Neuronal stem cell (in vitro differentiated cells): ENCODE measurements around the gene TMEM97.
"Not testable (repeated sequence)": the region's sequence is repeated elsewhere in the genome, so short reads cannot be mapped to it uniquely, and the experiment has no call there.

Experiments
- DNase-seq: peaks from one replicate; pipeline ENCODE4 v3.0.0-alpha.2; 2013; ENCODE audit warnings: low spot score
- H2AFZ ChIP-seq: one replicate; pipeline ENCODE4 v1.6.1; 2013; ENCODE audit warnings: mild to moderate bottlenecking, low read length, inconsistent platforms
- H2AK5ac ChIP-seq: 2 replicates; pipeline ENCODE4 v1.6.1; 2013; ENCODE audit warnings: low read depth, mild to moderate bottlenecking, inconsistent platforms, low read length, moderate library complexity, mixed read lengths
- H2BK120ac ChIP-seq: 2 replicates; pipeline ENCODE4 v1.6.1; 2013; ENCODE audit warnings: low read depth, mild to moderate bottlenecking, inconsistent platforms, low read length, moderate library complexity, mixed read lengths
- H2BK12ac ChIP-seq: one replicate; pipeline ENCODE4 v1.6.1; 2013; ENCODE audit warnings: low read length, inconsistent platforms
- H2BK15ac ChIP-seq: 2 replicates; pipeline ENCODE4 v1.6.1; 2013; ENCODE audit warnings: mild to moderate bottlenecking, low read length, inconsistent platforms, mixed read lengths
- H2BK5ac ChIP-seq: one replicate; pipeline ENCODE4 v1.6.1; 2013; ENCODE audit warnings: inconsistent platforms, mild to moderate bottlenecking, low read length, moderate library complexity
- H3K14ac ChIP-seq: one replicate; pipeline ENCODE4 v1.6.1; 2013; ENCODE audit warnings: low read length, inconsistent platforms
- H3K18ac ChIP-seq: 2 replicates; pipeline ENCODE4 v1.6.1; 2013; ENCODE audit warnings: low read length, inconsistent platforms
- H3K23ac ChIP-seq: 2 replicates; pipeline ENCODE4 v1.6.1; 2013; ENCODE audit warnings: low read depth, mild to moderate bottlenecking, mixed read lengths, low read length, inconsistent platforms; ENCODE audit not compliant: poor library complexity
- H3K27ac ChIP-seq: replicated peaks from 3 replicates; pipeline ENCODE4 v1.5.1; 2013; ENCODE audit warnings: low read length, inconsistent platforms
- H3K27me3 ChIP-seq, 3 experiments: 2 replicates each; pipeline ENCODE4 v1.6.1; 2013; ENCODE audit warnings: low read length in 3 of 3, mild to moderate bottlenecking in 2 of 3, inconsistent platforms in 1 of 3, low read depth in 1 of 3, mixed read lengths in 1 of 3, moderate library complexity in 1 of 3; ENCODE audit not compliant: control insufficient read depth in 3 of 3, insufficient read depth in 3 of 3
- H3K36me3 ChIP-seq, 2 donors: replicated peaks in 1 of 2; 2 replicates each; pipeline ENCODE4 v1.6.1; 2013; ENCODE audit warnings: low read length in 2 of 2; ENCODE audit not compliant: control insufficient read depth in 2 of 2, insufficient read depth in 2 of 2
- H3K4ac ChIP-seq: 2 replicates; pipeline ENCODE4 v1.6.1; 2013; ENCODE audit warnings: inconsistent platforms, mild to moderate bottlenecking, low read length, moderate library complexity
- H3K4me1 ChIP-seq, 2 donors: 1 replicate in 1 of 2; 2 replicates in 1 of 2; pipeline ENCODE4 v1.6.1; 2013; ENCODE audit warnings: low read length in 2 of 2, low read depth in 1 of 2; ENCODE audit not compliant: control insufficient read depth in 2 of 2, insufficient read depth in 1 of 2
- H3K4me2 ChIP-seq: one replicate; pipeline ENCODE4 v1.6.1; 2013; ENCODE audit warnings: mild to moderate bottlenecking, low read length, inconsistent platforms; ENCODE audit not compliant: insufficient read depth, poor library complexity, severe bottlenecking
- H3K4me3 ChIP-seq, 2 donors: 2 replicates each; pipeline ENCODE4 v1.5.1; 2013; ENCODE audit warnings: low read length in 2 of 2, mild to moderate bottlenecking in 2 of 2, inconsistent platforms in 1 of 2, moderate library complexity in 1 of 2
- H3K79me1 ChIP-seq: one replicate; pipeline ENCODE4 v1.6.1; 2013; ENCODE audit warnings: low read depth, mild to moderate bottlenecking, inconsistent platforms, low read length, moderate library complexity
- H3K9ac ChIP-seq: one replicate; pipeline ENCODE4 v1.6.1; 2013; ENCODE audit warnings: mild to moderate bottlenecking, low read depth, low read length, inconsistent platforms; ENCODE audit not compliant: poor library complexity
- H3K9me3 ChIP-seq, 2 donors: replicated peaks in 1 of 2; 2 replicates each; pipeline versions ENCODE3 to v1.6.1; 2013; ENCODE audit warnings: low read length in 2 of 2, mild to moderate bottlenecking in 2 of 2, inconsistent platforms in 1 of 2, low read depth in 1 of 2, mixed read lengths in 1 of 2, moderate library complexity in 1 of 2; ENCODE audit not compliant: control insufficient read depth in 2 of 2, insufficient read depth in 1 of 2
- H4K8ac ChIP-seq: one replicate; pipeline ENCODE4 v1.6.1; 2013; ENCODE audit warnings: low read depth, mild to moderate bottlenecking, inconsistent platforms, low read length, moderate library complexity
- H4K91ac ChIP-seq: one replicate; pipeline ENCODE4 v1.6.1; 2013; ENCODE audit warnings: low read length, low read depth, mild to moderate bottlenecking, inconsistent platforms; ENCODE audit not compliant: poor library complexity
- WGBS, 2 donors: extraction: QIAGEN DNeasy Blood & Tissue Kit; methylation state at CpG; one replicate each; pipeline ENCODE4 v1.1.7; 2013; ENCODE audit warnings: missing lambda C conversion rate in 2 of 2, mixed read lengths in 1 of 2; ENCODE audit not compliant: insufficient read length in 2 of 2, insufficient replicate concordance in 1 of 2; ENCODE audit errors: extremely low coverage in 2 of 2; 5-methylcytosine and 5-hydroxymethylcytosine counted together

TMEM97 gene

DNA sequence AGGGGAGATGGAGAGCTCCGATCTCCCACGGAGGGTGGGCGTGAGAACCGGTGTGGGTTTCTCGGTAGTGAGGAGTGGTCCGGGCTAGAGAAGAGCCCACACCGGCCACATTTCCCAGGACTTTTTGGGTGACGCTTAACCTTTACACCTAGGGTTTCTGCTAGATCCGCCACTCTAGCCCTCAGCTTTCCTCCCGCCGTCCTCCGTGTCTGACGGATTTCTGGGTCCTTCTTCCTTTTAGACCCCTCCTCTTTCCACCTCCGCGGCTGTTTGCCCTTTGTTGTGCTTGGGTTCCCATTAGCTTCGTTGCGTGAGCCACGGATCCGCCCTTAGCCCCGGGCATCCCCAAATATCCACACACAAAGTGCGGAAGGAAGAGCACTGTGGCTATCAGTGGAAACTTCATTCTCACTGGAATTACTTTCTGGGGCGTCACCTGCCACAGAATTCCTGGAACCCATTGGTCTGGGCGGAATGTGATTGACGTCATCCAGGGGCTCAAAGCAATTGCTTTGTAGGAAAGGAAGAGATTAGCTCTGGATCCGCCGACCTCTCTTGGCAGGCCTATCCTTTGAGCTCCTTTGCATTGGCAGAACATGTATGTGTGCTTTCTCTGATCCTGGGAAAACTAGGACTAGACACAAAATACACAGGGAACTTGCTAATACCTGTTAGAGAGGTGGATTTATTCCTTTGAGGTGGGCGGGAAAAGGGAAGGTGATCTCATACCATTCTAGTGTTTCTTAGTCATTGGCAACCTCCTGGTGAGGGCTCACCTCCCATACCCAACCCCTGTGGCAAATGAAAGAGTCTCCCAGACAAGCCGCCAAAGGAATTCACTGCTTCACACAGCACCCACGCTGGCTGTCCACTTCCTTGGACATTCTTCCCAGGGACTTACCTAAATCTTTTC lies 17.2 kb downstream of the TMEM97 start:
- H2BK5ac ChIP-seq, result peak overlapping the region; percentile 79
- peak overlapping the region; percentile 84 for H3K4me2 ChIP-seq
- peak overlapping the region; percentile 54 for H3K27ac ChIP-seq
- no peaks in the 10 kb centered on the region for H3K27me3 ChIP-seq
- no peaks in the 10 kb centered on the region for H3K9me3 ChIP-seq
- H3K23ac ChIP-seq, result peak overlapping the region; percentile 46
- no peak overlapping the region for H2BK12ac ChIP-seq
- H2BK120ac ChIP-seq, result no peak overlapping the region
- H4K91ac ChIP-seq, result no peak overlapping the region
- no peak overlapping the region for H3K4ac ChIP-seq
- H3K4me3 ChIP-seq, result peak overlapping the region; percentile 75 to 94
- peaks cover 8 to 10% of the 10 kb centered on the region in 2 donors for H3K4me1 ChIP-seq
- peak overlapping the region; percentile 92 for H2AFZ ChIP-seq
- H4K8ac ChIP-seq, result no peak overlapping the region
- no peak overlapping the region for H2BK15ac ChIP-seq
- peaks cover 9 to 34% of the 10 kb centered on the region in 2 donors for H3K36me3 ChIP-seq
- peak overlapping the region; percentile 89 for H3K9ac ChIP-seq
- no CpG with 5 or more reads among the region's 29 CpGs for WGBS, 2 donors
- DNase-seq, result peak; percentile 85
- H2AK5ac ChIP-seq, result no peak overlapping the region
- H3K14ac ChIP-seq, result no peak overlapping the region
- H3K18ac ChIP-seq, result peak overlapping the region; percentile 90
- peaks cover 7% of the 10 kb centered on the region for H3K79me1 ChIP-seq

DNA sequence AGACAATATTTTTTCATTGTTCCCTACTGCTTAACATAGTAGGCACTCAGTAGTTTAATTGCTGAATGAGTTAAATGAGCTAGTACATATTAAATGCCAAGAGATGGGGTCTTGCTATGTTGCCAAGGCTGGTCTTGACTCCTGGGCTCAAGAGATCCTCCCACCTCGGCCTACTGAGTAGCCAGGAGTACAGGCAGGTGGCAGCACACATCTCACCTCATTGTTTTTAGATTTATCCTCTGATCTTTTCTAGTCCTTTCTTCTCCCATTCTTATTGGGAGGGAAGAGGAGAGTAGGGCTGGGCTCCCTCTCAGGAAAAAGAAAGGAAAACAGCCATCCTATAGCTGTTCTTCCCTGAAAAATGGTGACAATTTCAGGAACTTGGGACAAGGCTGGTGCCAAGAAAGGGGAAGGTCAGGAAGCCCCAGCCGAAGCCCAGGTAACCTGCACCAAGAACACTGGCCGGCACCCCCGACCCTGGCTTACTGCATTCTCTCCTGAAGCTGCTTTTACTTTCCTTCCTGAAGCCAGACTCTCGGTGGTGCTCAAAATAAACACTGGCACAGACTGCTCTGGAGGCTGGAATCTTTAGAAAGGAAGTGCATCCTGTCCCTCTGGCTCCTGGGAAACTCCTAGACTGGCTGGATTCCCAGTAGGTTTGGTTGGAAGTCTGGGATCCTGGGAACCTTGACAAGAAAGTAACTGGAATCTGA lies 19.2 kb downstream of the TMEM97 start:
- no peak overlapping the region for H3K9ac ChIP-seq
- no peak overlapping the region for H2BK12ac ChIP-seq
- no CpG with 5 or more reads among the region's 5 CpGs for WGBS, 2 donors

DNA sequence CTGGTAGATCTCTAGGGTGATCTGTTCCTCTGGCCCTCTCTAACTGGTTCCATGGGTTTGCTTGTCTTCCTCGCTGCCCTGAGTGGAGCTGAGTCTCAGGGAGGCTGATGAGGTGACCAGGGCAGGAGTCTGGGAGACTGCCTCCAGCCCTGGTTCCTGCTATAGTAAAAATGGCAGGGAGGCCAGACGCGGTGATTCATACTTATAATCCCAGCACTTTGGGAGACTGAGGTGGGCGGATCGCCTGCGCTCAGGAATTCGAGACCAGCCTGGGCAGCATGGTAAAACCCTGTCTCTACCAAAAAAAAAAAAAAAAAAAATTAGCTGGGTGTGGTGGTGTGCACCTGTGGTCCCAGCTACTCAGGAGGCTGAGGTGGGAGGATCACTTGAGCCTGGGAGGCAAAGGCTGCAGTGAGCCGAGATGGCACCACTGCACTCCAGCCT lies 19.8 kb downstream of the TMEM97 start:
- H3K36me3 ChIP-seq, result peaks cover 28 to 52% of the 10 kb centered on the region in 2 donors
- not testable (repeated sequence) for DNase-seq, H3K14ac ChIP-seq, H2BK15ac ChIP-seq, H3K9me3 ChIP-seq, H4K91ac ChIP-seq, H2BK12ac ChIP-seq, H3K27me3 ChIP-seq, H2AK5ac ChIP-seq, H3K27ac ChIP-seq, H3K4ac ChIP-seq, H4K8ac ChIP-seq, H3K9ac ChIP-seq, H3K4me2 ChIP-seq, H3K23ac ChIP-seq, H3K18ac ChIP-seq, H3K4me3 ChIP-seq, H3K79me1 ChIP-seq, H2AFZ ChIP-seq, H2BK120ac ChIP-seq, H2BK5ac ChIP-seq
- H3K4me1 ChIP-seq, result peaks cover 8 to 10% of the 10 kb centered on the region in 2 donors
- WGBS, 2 donors, result no CpG with 5 or more reads among the region's 8 CpGs

More for the DNA sequence above, 19.2 kb downstream of the TMEM97 start:
- H3K36me3 ChIP-seq, result peaks cover 23 to 46% of the 10 kb centered on the region in 2 donors
- H3K79me1 ChIP-seq, result peaks cover 7% of the 10 kb centered on the region
- H2AFZ ChIP-seq, result no peak overlapping the region
- H4K8ac ChIP-seq, result no peak overlapping the region
- H3K23ac ChIP-seq, result no peak overlapping the region
- no peak overlapping the region for H2BK5ac ChIP-seq
- no peak overlapping the region for H2BK15ac ChIP-seq
- H2AK5ac ChIP-seq, result no peak overlapping the region
- no peak overlapping the region for H3K18ac ChIP-seq
- peaks cover 8 to 10% of the 10 kb centered on the region in 2 donors for H3K4me1 ChIP-seq
- no peak overlapping the region for H3K27ac ChIP-seq
- H3K4me2 ChIP-seq, result no peak overlapping the region
- H4K91ac ChIP-seq, result no peak overlapping the region
- H3K9me3 ChIP-seq, result no peaks in the 10 kb centered on the region
- no peaks in the 10 kb centered on the region for H3K27me3 ChIP-seq
- no peak for DNase-seq
- H3K14ac ChIP-seq, result no peak overlapping the region
- H3K4ac ChIP-seq, result no peak overlapping the region
- H2BK120ac ChIP-seq, result no peak overlapping the region
- no peak overlapping the region for H3K4me3 ChIP-seq

DNA sequence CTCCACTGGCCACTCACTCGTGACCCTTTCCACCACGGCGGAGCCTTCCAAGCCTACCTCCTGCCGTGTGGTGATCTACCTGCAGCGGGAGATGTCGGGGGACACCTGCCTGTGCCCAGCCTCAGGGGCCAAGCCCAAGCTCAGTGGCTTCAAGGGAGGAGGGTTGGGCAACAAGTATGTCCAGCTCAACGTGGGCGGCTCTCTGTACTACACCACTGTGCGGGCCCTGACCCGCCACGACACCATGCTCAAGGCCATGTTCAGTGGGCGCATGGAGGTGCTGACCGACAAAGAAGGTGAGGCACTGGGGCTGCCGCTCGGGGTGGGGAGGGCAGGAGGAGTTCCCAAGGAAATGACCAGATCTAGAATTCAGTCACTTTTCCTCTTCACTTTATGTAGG lies 20.4 kb downstream of the TMEM97 start:
- WGBS, 2 donors, result no CpG with 5 or more reads among the region's 15 CpGs

More for the DNA sequence above, 20.4 kb downstream of the TMEM97 start:
- no peak overlapping the region for H3K4me3 ChIP-seq
- no peak overlapping the region for H2BK15ac ChIP-seq
- H3K27me3 ChIP-seq, result no peaks in the 10 kb centered on the region
- H2BK5ac ChIP-seq, result no peak overlapping the region
- no peak overlapping the region for H2AK5ac ChIP-seq
- H4K91ac ChIP-seq, result no peak overlapping the region
- H3K4me1 ChIP-seq, result peaks cover 5 to 7% of the 10 kb centered on the region in 2 donors
- H2BK120ac ChIP-seq, result no peak overlapping the region
- peaks cover 7% of the 10 kb centered on the region for H3K79me1 ChIP-seq
- no peaks in the 10 kb centered on the region for H3K9me3 ChIP-seq
- H2BK12ac ChIP-seq, result no peak overlapping the region
- no peak overlapping the region for H2AFZ ChIP-seq
- DNase-seq, result no peak
- no peak overlapping the region for H4K8ac ChIP-seq
- no peak overlapping the region for H3K23ac ChIP-seq
- no peak overlapping the region for H3K4me2 ChIP-seq
- no peak overlapping the region for H3K4ac ChIP-seq
- no peak overlapping the region for H3K14ac ChIP-seq
- no peak overlapping the region for H3K18ac ChIP-seq
- H3K27ac ChIP-seq, result no peak overlapping the region
- H3K9ac ChIP-seq, result no peak overlapping the region
- peaks cover 33 to 58% of the 10 kb centered on the region in 2 donors for H3K36me3 ChIP-seq
